GM23338 (cell line): Measurements from ENCODE around the gene CTDSP1. TPM values are rescaled to one million over a fixed set of nuclear protein-coding genes. Genes with fewer than 3 reads are reported as not detected.

Experiments
- ATAC-seq: fragments of 200-7000 bp; cut with Tn5 transposase; 3 replicates; pipeline ENCODE4 v1.9.1; 2020
- DNase-seq: peaks from one replicate; pipeline ENCODE4 v3.0.0-alpha.2; 2015; ENCODE audit warnings: low spot score
- H2AFZ ChIP-seq: fragments of 200-600 bp; sonication (generic); 2 replicates; pipeline ENCODE4 v1.8.0; 2016; ENCODE audit warnings: antibody characterized with exemption, mild to moderate bottlenecking, moderate library complexity
- H3F3A ChIP-seq: fragments of 200-600 bp; sonication (generic); replicated peaks from 2 replicates; pipeline ENCODE4 v1.8.0; 2017; ENCODE audit warnings: antibody characterized with exemption, mixed run types, low read depth
- H3K27ac ChIP-seq: fragments of 200-600 bp; sonication (generic); 2 replicates; pipeline ENCODE4 v1.6.1; 2016; ENCODE audit warnings: low read depth
- H3K27me3 ChIP-seq: fragments of 200-600 bp; sonication (generic); 2 replicates; pipeline ENCODE4 v1.8.0; 2016; ENCODE audit warnings: mild to moderate bottlenecking, mixed run types, moderate library complexity; ENCODE audit not compliant: insufficient read depth
- H3K36me3 ChIP-seq: fragments of 200-600 bp; sonication (generic); 2 replicates; pipeline ENCODE4 v1.8.0; 2016; ENCODE audit warnings: mild to moderate bottlenecking; ENCODE audit not compliant: insufficient read depth
- H3K4me1 ChIP-seq: fragments of 200-600 bp; sonication (generic); 2 replicates; pipeline ENCODE4 v1.8.0; 2016; ENCODE audit warnings: mild to moderate bottlenecking, moderate library complexity; ENCODE audit not compliant: insufficient read depth
- H3K4me2 ChIP-seq: fragments of 200-600 bp; sonication (generic); 2 replicates; pipeline ENCODE4 v1.7.1; 2017; ENCODE audit warnings: mixed run types
- H3K4me3 ChIP-seq: fragments of 200-600 bp; sonication (generic); 2 replicates; pipeline ENCODE4 v1.6.1; 2016; ENCODE audit warnings: mixed run types
- H3K79me2 ChIP-seq: fragments of 200-600 bp; sonication (generic); replicated peaks from 2 replicates; pipeline ENCODE4 v1.8.0; 2017; ENCODE audit warnings: mild to moderate bottlenecking; ENCODE audit not compliant: insufficient read depth
- H3K9me2 ChIP-seq: fragments of 200-600 bp; sonication (generic); 2 replicates; pipeline ENCODE4 v1.8.0; 2017; ENCODE audit not compliant: insufficient read depth
- H4K20me1 ChIP-seq: fragments of 200-600 bp; sonication (generic); replicated peaks from 2 replicates; pipeline ENCODE4 v1.8.0; 2017; ENCODE audit warnings: mild to moderate bottlenecking; ENCODE audit not compliant: insufficient read depth
- H3K27ac Mint-ChIP-seq: 2 replicates; pipeline ENCODE4 v1.8.0; 2020; ENCODE audit warnings: inconsistent platforms, mild to moderate bottlenecking, moderate library complexity, mixed read lengths
- H3K27me3 Mint-ChIP-seq: 3 replicates; pipeline ENCODE4 v1.8.0; 2022; ENCODE audit warnings: low read depth, mild to moderate bottlenecking, moderate library complexity, mixed read lengths, inconsistent platforms; ENCODE audit not compliant: insufficient read depth, poor library complexity
- H3K36me3 Mint-ChIP-seq: 3 replicates; pipeline ENCODE4 v1.8.0; 2021; ENCODE audit warnings: low read depth, mild to moderate bottlenecking, inconsistent platforms, moderate library complexity, mixed read lengths
- H3K4me1 Mint-ChIP-seq: 3 replicates; pipeline ENCODE4 v1.8.0; 2020; ENCODE audit warnings: mild to moderate bottlenecking, inconsistent platforms, mixed read lengths
- H3K4me3 Mint-ChIP-seq: 3 replicates; pipeline ENCODE4 v1.8.0; 2021; ENCODE audit warnings: moderate library complexity, mild to moderate bottlenecking, inconsistent platforms, mixed read lengths
- H3K9me3 Mint-ChIP-seq: 3 replicates; pipeline ENCODE4 v1.8.0; 2020; ENCODE audit warnings: moderate library complexity, mild to moderate bottlenecking, inconsistent platforms, mixed read lengths
- CREB1 ChIP-seq: fragments of 250-450 bp; sonication (Bioruptor Pico); IDR thresholded peaks from 2 replicates; pipeline ENCODE4 v1.5.0; 2020; ENCODE audit warnings: low read depth, mild to moderate bottlenecking, moderate library complexity
- NANOG ChIP-seq: IDR thresholded peaks from 2 replicates; pipeline ENCODE4 v1.6.1; 2016; ENCODE audit warnings: antibody characterized with exemption, borderline replicate concordance
- POLR2AphosphoS5 ChIP-seq: IDR thresholded peaks from 2 replicates; pipeline ENCODE4 v1.6.1; 2016; ENCODE audit warnings: antibody characterized with exemption, low read depth
- STAT1 ChIP-seq: IDR thresholded peaks from one replicate; pipeline ENCODE4 v1.6.1; 2016; ENCODE audit warnings: antibody characterized with exemption; ENCODE audit not compliant: unreplicated experiment
- ZNF114 ChIP-seq: fragments of 250-450 bp; sonication (Bioruptor Pico); IDR thresholded peaks from 2 replicates; pipeline ENCODE4 v1.5.0; 2020; ENCODE audit warnings: mild to moderate bottlenecking, moderate library complexity
- ZNF331 ChIP-seq: fragments of 250-450 bp; sonication (Bioruptor Pico); IDR thresholded peaks from 2 replicates; pipeline ENCODE4 v1.5.0; 2020; ENCODE audit warnings: low read depth, mild to moderate bottlenecking, moderate library complexity
- polyA plus RNA-seq: library from polyadenylated mRNA; unstranded; fragments of >200 nt; fragmentation: Nextera tagmentation; extraction: Ambion mirVana; gene quantifications from 2 replicates; pipeline ENCODE4 v1.2.1, GENCODE V29; 2016
- total RNA-seq: library from RNA; depleted of rRNA; stranded (reverse); fragments of >200 nt; shearing (Covaris generic); gene quantifications from 2 replicates; pipeline ENCODE4 v1.2.3, GENCODE V29; 2014
- TF ChIP-seq, protein P1 (sequence below): IDR thresholded peaks from one replicate; pipeline ENCODE4 v1.6.1; 2018; ENCODE audit warnings: antibody characterized with exemption; ENCODE audit not compliant: unreplicated experiment
- TF ChIP-seq, protein P2 (sequence below): IDR thresholded peaks from 2 replicates; pipeline ENCODE4 v1.6.1; 2016; ENCODE audit warnings: antibody characterized with exemption
- TF ChIP-seq, protein P3 (sequence below): fragments of 250-450 bp; sonication (Bioruptor Pico); IDR thresholded peaks from 2 replicates; pipeline ENCODE4 v1.5.0; 2020; ENCODE audit warnings: mild to moderate bottlenecking, moderate library complexity
- TF ChIP-seq, protein P4 (sequence below), 2 experiments: fragments of 200-600 bp in 1 of 2; sonication (generic) in 1 of 2; conservative IDR thresholded peaks; 2 replicates each; pipeline versions ENCODE4 v1.5.1 to v1.6.1; 2016 to 2017; ENCODE audit warnings: antibody characterized with exemption in 2 of 2, low read depth in 2 of 2, mild to moderate bottlenecking in 2 of 2, moderate library complexity in 1 of 2

CTDSP1 gene
- total and polyA plus RNA-seq, 2 experiments from 2014 or later: 6.7 to 21.8 TPM

DNA sequence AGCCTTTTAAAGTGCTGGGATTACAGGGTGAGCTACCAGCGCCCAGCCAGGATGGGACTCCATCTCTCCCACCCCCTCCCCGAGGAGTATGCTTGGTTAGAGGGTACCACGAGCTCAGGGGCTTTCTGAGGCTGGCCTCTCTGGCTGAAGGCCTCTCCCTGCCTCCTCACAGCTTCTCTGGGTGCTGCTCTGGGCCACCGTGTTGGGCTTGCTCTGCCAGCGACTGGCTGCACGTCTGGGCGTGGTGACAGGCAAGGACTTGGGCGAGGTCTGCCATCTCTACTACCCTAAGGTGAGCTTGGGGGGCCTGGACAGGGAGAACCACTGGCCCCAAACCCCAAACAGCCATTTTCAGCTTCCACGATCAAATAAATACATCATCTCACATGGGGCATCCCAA is 14.7 kb upstream of the CTDSP1 start (continued):
- TF ChIP-seq, protein P1, sequence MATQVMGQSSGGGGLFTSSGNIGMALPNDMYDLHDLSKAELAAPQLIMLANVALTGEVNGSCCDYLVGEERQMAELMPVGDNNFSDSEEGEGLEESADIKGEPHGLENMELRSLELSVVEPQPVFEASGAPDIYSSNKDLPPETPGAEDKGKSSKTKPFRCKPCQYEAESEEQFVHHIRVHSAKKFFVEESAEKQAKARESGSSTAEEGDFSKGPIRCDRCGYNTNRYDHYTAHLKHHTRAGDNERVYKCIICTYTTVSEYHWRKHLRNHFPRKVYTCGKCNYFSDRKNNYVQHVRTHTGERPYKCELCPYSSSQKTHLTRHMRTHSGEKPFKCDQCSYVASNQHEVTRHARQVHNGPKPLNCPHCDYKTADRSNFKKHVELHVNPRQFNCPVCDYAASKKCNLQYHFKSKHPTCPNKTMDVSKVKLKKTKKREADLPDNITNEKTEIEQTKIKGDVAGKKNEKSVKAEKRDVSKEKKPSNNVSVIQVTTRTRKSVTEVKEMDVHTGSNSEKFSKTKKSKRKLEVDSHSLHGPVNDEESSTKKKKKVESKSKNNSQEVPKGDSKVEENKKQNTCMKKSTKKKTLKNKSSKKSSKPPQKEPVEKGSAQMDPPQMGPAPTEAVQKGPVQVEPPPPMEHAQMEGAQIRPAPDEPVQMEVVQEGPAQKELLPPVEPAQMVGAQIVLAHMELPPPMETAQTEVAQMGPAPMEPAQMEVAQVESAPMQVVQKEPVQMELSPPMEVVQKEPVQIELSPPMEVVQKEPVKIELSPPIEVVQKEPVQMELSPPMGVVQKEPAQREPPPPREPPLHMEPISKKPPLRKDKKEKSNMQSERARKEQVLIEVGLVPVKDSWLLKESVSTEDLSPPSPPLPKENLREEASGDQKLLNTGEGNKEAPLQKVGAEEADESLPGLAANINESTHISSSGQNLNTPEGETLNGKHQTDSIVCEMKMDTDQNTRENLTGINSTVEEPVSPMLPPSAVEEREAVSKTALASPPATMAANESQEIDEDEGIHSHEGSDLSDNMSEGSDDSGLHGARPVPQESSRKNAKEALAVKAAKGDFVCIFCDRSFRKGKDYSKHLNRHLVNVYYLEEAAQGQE: no peak

DNA sequence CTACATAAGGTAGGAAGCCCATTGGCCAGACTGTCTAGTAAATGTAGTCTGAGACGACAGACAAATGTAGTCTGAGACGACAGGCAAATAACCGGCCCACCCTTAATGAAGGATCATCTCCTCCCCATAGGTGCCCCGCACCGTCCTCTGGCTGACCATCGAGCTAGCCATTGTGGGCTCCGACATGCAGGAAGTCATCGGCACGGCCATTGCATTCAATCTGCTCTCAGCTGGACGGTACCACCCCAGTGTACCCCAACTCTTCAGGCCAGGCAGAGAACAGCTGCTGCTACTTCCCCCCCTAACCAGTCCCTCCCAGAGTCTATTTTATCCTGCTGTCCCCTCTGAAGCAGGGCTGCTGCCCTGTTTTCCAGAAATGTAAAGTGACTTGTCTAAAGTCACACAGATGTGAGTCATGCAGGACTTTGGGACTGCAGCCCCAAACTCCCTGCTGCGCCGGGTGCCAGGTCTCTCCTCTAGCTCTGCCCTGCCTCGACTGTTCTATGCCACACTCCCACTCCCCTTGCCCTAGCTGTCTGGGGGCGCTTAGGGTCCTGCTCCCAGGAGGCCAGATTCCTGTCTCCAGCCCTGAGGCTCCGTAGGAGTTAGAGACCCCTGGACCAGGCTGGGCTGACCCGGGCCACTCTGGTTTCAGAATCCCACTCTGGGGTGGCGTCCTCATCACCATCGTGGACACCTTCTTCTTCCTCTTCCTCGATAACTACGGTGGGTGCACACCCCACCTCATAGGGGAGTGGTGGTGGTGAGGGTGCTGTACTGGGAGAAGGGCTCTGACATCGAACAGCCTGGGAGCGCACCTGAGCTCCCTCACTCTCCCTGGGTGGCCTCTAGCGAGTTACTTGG is 12.9 kb upstream of the CTDSP1 start:
- DNase-seq: peak; percentile 62
- no peaks in the 10 kb centered on the region for H4K20me1 ChIP-seq
- H3K4me1 ChIP-seq: peaks cover 6% of the 10 kb centered on the region; the same call in 1 of the 2 replicates
- peak; percentile 65 for ATAC-seq
- H3K27me3 ChIP-seq: peaks cover 23% of the 10 kb centered on the region
- Mint-ChIP-seq H3K27ac (no peak overlapping the region), H3K27me3 (peaks cover 26% of the 10 kb centered on the region), H3K9me3 (no peaks in the 10 kb centered on the region), H3K4me3 (peak overlapping the region; percentile 85), H3K36me3 (no peaks in the 10 kb centered on the region), H3K4me1 (peaks cover 5% of the 10 kb centered on the region; the same call in 2 of the 3 replicates)
- H3K4me3 ChIP-seq: peak overlapping the region; percentile 88
- H3F3A ChIP-seq: peaks cover 9% of the 10 kb centered on the region; the same call in 1 of the 2 replicates
- no peaks in the 10 kb centered on the region for H3K36me3 ChIP-seq
- peak overlapping the region; percentile 97 for H3K4me2 ChIP-seq
- H3K79me2 ChIP-seq: no peaks in the 10 kb centered on the region
- H2AFZ ChIP-seq: peak overlapping the region; percentile 92
- no peaks in the 10 kb centered on the region for H3K9me2 ChIP-seq
- H3K27ac ChIP-seq: no peak overlapping the region
- TF ChIP-seq CREB1 (CRISPR knock-in tag): no peak
- TF ChIP-seq, protein P2, sequence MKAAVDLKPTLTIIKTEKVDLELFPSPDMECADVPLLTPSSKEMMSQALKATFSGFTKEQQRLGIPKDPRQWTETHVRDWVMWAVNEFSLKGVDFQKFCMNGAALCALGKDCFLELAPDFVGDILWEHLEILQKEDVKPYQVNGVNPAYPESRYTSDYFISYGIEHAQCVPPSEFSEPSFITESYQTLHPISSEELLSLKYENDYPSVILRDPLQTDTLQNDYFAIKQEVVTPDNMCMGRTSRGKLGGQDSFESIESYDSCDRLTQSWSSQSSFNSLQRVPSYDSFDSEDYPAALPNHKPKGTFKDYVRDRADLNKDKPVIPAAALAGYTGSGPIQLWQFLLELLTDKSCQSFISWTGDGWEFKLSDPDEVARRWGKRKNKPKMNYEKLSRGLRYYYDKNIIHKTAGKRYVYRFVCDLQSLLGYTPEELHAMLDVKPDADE: no peak
- no peak for TF ChIP-seq STAT1
- no peak; the same call in 1 of the 2 replicates for TF ChIP-seq POLR2AphosphoS5
- no peak for TF ChIP-seq ZNF331 (CRISPR knock-in tag)
- TF ChIP-seq, protein P3, sequence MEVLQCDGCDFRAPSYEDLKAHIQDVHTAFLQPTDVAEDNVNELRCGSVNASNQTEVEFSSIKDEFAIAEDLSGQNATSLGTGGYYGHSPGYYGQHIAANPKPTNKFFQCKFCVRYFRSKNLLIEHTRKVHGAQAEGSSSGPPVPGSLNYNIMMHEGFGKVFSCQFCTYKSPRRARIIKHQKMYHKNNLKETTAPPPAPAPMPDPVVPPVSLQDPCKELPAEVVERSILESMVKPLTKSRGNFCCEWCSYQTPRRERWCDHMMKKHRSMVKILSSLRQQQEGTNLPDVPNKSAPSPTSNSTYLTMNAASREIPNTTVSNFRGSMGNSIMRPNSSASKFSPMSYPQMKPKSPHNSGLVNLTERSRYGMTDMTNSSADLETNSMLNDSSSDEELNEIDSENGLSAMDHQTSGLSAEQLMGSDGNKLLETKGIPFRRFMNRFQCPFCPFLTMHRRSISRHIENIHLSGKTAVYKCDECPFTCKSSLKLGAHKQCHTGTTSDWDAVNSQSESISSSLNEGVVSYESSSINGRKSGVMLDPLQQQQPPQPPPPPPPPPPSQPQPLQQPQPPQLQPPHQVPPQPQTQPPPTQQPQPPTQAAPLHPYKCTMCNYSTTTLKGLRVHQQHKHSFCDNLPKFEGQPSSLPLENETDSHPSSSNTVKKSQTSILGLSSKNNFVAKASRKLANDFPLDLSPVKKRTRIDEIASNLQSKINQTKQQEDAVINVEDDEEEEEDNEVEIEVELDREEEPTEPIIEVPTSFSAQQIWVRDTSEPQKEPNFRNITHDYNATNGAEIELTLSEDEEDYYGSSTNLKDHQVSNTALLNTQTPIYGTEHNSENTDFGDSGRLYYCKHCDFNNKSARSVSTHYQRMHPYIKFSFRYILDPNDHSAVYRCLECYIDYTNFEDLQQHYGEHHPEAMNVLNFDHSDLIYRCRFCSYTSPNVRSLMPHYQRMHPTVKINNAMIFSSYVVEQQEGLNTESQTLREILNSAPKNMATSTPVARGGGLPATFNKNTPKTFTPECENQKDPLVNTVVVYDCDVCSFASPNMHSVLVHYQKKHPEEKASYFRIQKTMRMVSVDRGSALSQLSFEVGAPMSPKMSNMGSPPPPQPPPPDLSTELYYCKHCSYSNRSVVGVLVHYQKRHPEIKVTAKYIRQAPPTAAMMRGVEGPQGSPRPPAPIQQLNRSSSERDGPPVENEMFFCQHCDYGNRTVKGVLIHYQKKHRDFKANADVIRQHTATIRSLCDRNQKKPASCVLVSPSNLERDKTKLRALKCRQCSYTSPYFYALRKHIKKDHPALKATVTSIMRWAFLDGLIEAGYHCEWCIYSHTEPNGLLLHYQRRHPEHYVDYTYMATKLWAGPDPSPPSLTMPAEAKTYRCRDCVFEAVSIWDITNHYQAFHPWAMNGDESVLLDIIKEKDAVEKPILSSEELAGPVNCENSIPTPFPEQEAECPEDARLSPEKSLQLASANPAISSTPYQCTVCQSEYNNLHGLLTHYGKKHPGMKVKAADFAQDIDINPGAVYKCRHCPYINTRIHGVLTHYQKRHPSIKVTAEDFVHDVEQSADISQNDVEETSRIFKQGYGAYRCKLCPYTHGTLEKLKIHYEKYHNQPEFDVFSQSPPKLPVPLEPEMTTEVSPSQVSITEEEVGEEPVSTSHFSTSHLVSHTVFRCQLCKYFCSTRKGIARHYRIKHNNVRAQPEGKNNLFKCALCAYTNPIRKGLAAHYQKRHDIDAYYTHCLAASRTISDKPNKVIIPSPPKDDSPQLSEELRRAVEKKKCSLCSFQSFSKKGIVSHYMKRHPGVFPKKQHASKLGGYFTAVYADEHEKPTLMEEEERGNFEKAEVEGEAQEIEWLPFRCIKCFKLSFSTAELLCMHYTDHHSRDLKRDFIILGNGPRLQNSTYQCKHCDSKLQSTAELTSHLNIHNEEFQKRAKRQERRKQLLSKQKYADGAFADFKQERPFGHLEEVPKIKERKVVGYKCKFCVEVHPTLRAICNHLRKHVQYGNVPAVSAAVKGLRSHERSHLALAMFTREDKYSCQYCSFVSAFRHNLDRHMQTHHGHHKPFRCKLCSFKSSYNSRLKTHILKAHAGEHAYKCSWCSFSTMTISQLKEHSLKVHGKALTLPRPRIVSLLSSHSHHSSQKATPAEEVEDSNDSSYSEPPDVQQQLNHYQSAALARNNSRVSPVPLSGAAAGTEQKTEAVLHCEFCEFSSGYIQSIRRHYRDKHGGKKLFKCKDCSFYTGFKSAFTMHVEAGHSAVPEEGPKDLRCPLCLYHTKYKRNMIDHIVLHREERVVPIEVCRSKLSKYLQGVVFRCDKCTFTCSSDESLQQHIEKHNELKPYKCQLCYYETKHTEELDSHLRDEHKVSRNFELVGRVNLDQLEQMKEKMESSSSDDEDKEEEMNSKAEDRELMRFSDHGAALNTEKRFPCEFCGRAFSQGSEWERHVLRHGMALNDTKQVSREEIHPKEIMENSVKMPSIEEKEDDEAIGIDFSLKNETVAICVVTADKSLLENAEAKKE (CRISPR knock-in tag): no peak
- no peak for TF ChIP-seq ZNF114 (CRISPR knock-in tag)
- TF ChIP-seq, protein P4, sequence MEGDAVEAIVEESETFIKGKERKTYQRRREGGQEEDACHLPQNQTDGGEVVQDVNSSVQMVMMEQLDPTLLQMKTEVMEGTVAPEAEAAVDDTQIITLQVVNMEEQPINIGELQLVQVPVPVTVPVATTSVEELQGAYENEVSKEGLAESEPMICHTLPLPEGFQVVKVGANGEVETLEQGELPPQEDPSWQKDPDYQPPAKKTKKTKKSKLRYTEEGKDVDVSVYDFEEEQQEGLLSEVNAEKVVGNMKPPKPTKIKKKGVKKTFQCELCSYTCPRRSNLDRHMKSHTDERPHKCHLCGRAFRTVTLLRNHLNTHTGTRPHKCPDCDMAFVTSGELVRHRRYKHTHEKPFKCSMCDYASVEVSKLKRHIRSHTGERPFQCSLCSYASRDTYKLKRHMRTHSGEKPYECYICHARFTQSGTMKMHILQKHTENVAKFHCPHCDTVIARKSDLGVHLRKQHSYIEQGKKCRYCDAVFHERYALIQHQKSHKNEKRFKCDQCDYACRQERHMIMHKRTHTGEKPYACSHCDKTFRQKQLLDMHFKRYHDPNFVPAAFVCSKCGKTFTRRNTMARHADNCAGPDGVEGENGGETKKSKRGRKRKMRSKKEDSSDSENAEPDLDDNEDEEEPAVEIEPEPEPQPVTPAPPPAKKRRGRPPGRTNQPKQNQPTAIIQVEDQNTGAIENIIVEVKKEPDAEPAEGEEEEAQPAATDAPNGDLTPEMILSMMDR (conservative IDR thresholded peaks at IDR 0.05; ENCODE audit: low read depth in 2 of 2): no peak
- no peak for TF ChIP-seq NANOG
